NCI-H446 treated with DMSO at 0.1 percent for 48 hours (cell line): ENCODE results near the gene C20orf144.

Source experiments
- DNase-seq: peaks from one replicate; lab custom pipeline; 2025; lab: John Stamatoyannopoulos, UW

The C20orf144 gene

GRCh38 chr20:33650111-33650752, 11.9 kb upstream of the C20orf144 start:
- peak; percentile 32 for DNase-seq

DNA sequence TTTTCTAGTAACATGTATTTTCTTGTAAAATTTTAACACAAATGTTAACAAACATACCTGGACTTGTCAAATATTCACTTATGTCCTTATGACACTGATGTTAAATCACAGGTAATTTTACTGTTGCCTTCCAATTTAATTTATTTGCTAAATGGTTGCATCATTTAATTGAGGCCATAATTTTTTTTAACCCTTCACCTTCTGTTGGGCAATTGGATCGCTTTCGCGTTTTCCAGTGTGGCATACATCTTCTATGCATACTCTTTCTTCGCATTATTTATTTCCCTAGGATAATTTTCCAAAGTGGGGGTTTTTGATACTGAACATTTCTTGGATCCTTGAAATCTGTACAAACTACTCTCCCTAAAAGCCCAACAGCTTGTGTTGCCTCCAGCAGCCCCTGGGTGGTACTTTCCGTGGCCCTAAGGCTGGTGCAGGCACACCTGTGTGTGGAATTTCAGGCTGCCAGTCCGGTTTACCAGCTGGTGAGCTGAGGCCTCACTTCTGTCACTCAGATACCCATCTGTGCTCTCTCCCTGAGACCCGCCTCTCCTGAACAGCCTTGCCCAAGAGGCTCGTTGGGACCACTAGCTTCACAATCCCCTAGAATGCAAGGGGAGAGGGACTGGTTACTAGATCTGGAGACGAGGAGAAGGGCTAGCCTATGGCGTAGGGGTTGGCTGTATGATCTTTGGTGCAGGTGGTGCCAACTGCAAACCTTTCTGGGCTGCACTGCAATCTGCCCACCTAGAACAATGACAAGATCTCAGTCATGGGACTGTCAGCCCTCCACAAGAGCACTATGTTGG, 11.2 kb upstream of the C20orf144 start:
- DNase-seq: no peak

GRCh38 chr20:33651562-33652048, 10.5 kb upstream of the C20orf144 start:
- no peak for DNase-seq

DNA sequence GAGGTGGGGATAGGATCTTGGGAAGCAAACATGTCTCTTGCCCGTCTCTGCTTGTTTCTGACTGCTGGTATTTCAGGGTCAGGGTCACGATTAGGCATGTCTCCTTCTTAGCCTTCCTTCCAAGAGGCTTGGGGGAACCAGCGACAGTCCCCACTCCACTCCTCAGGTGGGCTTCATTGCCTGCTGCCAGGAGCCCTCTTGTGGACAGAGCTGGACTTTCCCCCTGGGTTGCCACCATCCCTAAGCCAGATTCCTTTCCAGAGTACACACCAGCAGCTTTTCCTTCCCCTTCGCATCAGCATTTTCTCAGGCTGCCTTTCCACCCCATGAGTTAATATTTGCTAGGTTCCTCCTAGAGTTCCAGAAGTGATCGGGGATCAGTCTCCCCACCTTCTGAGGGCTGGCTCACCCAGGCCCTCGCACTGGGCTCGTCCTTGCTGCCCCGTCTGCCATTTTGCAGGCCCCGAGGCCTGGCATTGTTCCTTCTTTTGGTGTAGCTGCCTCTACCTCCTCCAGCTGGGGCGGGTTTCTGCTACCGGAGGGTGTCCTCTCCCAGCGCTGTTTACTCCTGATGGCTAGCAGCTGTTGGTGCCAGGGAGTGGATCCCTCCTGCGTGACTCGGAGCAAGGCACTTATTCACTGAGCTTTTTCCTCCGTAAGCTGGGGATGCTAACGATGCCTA, 8.8 kb upstream of the C20orf144 start:
- peak; percentile 37 for DNase-seq

DNA sequence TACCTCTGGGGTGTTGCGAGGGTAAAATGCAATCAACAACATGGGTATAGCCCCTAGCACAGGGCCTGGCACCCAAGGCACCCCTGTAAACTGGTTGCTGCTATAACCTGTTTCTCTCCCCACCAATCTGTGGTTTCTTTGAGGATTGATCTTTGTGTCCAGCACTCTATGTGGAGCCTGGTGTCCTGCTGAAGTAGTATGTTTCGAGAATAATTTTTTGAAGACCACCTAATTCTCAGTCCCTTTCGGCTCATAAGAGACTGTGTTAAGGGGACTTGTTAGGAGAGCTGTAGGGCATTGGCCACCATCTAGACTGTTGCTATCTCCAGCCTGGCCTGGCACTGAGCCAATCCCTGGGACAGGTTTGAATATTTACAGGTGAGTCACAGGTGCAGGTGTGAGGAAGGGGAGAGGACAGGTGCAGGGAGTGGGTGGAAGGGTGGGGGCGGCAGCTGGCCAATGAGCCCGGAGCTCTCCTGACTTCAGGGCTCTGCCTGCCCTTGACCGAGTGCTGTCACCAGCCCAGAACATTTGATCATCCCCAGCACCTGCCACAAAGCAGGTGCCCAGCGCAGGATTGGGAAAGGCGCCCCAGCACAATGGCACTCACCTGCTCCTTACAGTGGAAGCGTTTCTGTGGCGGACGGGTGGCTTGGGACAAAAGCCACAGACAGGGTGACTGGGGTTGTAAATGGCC, 8.1 kb upstream of the C20orf144 start:
- DNase-seq: no peak

DNA sequence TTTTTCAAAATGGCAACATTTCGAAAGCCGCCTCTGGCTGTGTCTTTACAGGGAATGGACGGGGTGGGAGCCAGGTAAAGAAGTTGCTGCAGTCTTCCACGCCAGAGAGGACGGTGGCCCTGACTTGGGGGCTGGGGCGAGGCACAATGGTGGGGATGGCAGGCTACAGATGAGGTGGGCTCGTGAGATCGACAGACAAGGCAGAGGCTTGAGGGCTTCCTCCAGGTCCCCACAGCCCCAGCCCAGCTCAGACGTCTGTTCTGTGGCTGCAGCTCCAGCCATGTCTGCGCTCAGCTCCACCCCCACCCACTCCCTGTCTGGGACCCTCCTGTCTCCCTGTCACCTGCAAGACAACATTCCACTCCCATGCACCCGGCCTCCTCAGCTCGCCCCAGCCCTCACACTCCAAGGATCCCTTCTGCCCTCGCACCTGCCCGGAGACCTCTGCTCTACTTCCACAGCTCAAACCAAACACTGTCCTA, 7.4 kb upstream of the C20orf144 start:
- DNase-seq: no peak

DNA sequence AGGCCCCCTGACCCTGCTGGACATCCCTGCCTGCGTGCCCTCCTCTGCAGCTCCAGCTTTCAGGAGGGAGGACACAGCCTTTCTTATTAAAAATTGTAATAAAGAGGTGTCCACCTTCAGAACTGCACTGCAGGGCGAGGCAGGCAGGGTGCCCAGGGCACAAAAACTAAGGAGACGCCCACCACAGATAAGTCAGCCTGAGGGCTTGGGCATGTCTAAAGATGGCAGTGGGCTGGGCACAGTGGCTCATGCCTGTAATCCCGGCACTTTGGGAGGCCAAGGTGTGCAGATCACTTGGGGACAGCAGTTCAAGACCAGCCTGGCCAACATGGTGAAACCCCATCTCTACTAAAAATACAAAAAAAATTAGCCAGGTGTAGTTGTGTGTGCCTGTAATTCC, 7.0 kb upstream of the C20orf144 start:
- DNase-seq: no peak

GRCh38 chr20:33656010-33656782, 5.9 kb upstream of the C20orf144 start:
- DNase-seq: no peak

GRCh38 chr20:33656783-33657703, 5.1 kb upstream of the C20orf144 start:
- DNase-seq: no peak

DNA sequence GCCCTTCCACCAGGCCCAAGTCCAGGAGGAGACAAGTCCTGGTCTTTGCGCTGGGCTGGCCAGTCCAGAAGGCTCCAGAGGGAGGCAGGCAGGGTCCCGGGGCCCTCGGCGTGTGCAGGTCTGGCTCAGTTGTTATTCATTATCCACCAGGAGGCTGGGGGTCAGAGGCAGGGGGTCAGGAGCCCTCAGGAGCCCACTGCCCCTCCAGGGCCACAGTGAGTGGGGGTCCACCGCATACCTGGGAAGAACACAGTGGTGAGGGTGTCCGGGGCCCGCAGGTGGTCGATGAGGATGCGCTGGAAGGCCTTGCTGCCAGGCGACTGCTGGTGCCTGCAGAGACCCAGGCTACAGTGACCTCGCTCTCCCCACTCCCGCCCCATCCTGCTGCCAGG, 4.4 kb upstream of the C20orf144 start:
- no peak for DNase-seq

DNA sequence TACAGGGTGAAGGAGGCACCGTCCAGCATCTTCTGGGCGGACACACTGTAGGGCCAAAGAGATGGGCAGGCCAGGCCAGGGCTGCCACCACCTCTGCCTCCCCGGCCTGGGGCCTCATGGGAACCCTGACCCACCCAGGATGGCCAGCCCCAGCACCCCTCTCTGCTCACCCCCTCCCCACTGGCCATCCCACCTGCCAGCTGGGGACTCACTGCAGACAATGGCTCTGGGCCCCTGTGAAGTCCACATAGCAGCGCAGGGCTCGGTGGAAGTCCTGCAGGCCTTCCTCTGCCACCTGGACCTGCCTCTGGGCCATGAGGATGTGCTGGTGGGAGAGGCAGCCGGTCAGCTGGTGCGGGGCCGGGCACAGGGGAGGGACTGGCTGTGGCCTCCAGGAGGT, 3.6 kb upstream of the C20orf144 start:
- DNase-seq: no peak

DNA sequence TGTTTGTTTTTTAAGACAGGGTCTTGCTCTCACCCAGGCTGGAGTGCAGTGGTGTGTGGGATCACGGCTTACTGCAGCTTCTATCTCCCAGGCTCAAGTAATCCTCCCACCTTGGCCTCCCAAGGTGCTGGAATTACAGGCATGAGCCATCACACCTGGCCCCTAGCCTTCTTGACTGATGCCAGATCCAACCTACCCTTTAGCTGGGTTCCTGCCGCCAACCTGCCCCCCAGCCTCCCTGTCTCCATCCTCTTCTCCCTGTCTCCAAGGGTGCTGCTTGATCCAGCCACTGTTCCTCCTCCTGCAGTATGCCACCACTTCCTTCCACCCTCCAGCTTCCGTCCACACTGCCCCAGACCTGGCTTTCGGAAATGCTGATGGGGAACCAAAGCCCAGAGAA, 3.2 kb upstream of the C20orf144 start:
- no peak for DNase-seq

DNA sequence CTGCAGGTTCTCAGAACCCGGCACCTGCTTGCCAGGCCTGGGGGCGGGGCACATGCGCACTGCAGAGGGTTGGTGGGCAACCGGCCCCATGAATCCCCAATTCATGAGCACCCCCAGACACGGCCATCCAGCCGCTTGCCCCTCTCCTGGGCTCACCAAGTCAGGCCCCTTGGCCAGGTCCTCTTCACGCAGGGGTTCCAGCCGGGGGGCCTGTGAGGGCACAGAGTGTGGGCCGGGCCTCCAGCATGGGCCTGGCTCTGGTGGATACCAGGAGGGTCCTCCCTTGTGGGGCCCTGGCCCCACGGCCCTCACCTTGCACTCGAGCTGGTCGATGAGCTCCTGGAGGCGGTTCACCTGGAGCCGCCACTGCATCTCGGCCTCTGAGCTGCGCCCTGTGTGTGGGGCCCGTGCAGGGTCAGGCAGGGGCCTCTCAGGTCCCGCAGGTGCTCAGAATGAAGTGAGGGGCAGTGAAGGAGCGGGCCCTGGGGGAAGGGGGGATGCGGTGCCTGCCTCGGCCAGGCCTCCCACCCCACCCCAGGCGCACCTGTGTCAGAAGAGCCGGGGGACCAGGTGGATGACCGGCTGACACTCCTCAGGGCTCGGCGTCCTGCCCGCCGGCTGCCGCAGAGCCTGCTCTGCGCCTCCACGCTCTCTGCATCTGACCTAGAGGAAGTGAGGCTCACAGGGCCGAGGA, 2.6 kb upstream of the C20orf144 start:
- DNase-seq: no peak

GRCh38 chr20:33660035-33660684, 2.0 kb upstream of the C20orf144 start:
- DNase-seq: no peak

DNA sequence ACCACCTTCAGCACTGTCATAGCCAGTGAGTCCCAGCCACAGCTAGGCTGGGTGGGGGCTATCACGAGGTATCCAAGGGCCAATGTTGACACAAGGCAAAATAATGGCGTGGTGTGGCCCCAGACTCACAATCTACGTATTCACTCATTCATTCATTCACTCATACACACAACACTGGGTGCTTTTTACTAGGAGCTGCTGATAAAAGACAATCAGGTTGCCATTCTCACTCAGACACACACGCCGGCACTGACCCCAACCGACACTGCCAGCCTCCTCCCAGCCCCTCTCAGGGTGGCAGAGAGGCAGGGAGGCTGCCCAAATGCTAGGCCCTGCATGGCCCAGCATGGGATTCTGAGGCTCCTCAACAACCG, 1.5 kb upstream of the C20orf144 start:
- no peak for DNase-seq

DNA sequence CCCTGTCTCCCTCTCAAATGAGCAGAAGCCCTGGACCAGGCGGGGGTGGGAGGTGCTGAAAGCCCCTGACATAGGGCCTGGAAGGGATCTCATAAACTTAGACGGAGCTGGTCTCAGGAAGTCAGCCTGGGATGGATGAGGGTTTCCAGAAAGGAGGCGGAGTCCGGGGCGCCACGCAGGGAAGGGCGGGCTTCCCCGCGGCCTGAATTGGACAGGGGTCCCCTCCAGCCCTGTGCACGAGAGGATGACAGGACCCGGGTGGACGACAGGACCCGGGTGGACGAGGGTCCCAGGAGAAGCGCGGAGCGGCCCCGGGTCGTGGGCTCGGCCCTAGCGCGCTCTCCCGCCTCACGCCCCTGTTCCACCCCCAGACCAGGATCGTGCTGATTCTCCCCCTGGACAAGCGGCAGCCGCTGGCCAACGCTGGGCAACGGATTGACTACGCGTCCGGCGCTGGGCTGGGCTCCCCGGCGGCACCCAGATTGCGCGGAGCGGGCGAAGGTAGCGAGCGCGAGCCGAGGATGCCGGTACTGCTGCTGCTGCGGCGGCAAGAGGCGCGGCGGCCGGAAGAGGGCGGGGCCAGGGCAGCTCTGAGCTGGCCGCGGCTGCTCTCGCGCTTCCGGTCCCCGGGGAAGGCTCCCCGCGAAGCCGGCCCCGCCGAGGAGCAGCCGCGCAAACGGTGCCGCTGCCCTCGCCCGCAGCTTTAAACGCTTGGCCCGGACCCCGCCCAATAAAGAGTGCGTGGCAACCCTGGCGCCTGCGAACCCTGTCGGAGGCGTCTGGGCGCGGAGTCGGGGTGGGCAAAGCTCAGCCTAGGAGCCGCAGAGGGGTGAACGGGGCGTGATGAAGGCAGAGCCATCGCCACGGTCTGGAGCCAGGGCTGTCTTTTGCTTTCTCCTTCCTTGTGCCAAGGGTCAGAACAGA, 1.3 kb downstream of the C20orf144 start:
- DNase-seq: peak; percentile 41

GRCh38 chr20:33664085-33664761, 2.1 kb downstream of the C20orf144 start:
- DNase-seq: no peak

- no peak for DNase-seq
Measured at GRCh38 chr20:33664762-33665144, 2.6 kb downstream of the C20orf144 start.
